Endodermal cell (in vitro differentiated cells): ENCODE results near the gene SYNE1. TPM values are rescaled to one million over a fixed set of nuclear protein-coding genes. Genes with fewer than 3 reads are reported as not detected.

Experiments used
- DNase-seq: peaks from one replicate; pipeline ENCODE4 v3.0.0-alpha.2; 2017
- H3K27ac ChIP-seq: 2 replicates; pipeline ENCODE4 v1.5.1; 2013; ENCODE audit warnings: mild to moderate bottlenecking, low read depth, low read length, moderate library complexity
- H3K27me3 ChIP-seq: 2 replicates; pipeline ENCODE4 v1.6.1; 2013; ENCODE audit warnings: mild to moderate bottlenecking, low read length, moderate library complexity; ENCODE audit not compliant: insufficient read depth, control insufficient read depth, poor library complexity, severe bottlenecking
- H3K36me3 ChIP-seq: 2 replicates; pipeline ENCODE4 v1.7.0; 2013; ENCODE audit warnings: mild to moderate bottlenecking, low read length, moderate library complexity; ENCODE audit not compliant: control insufficient read depth, insufficient read depth
- H3K4me1 ChIP-seq: one replicate; pipeline ENCODE4 v1.7.0; 2013; ENCODE audit warnings: low read length; ENCODE audit not compliant: control insufficient read depth, insufficient read depth
- H3K4me3 ChIP-seq: 2 replicates; pipeline ENCODE4 v1.5.1; 2013; ENCODE audit warnings: mild to moderate bottlenecking, low read length, moderate library complexity
- H3K9ac ChIP-seq: 2 replicates; pipeline ENCODE4 v1.6.1; 2013; ENCODE audit warnings: mild to moderate bottlenecking, low read length, moderate library complexity; ENCODE audit not compliant: poor library complexity, severe bottlenecking; ENCODE audit errors: extremely low read depth
- H3K9me3 ChIP-seq: 2 replicates; pipeline ENCODE4 v1.6.1; 2013; ENCODE audit warnings: mild to moderate bottlenecking, low read length, moderate library complexity; ENCODE audit not compliant: control insufficient read depth
- H3K27ac Mint-ChIP-seq: 2 replicates; pipeline ENCODE4 v1.8.0; 2020; ENCODE audit warnings: mixed read lengths
- H3K27me3 Mint-ChIP-seq: 2 replicates; pipeline ENCODE4 v1.8.0; 2021; ENCODE audit warnings: mild to moderate bottlenecking, mixed read lengths; ENCODE audit not compliant: insufficient read depth
- H3K36me3 Mint-ChIP-seq: 2 replicates; pipeline ENCODE4 v1.8.0; 2020; ENCODE audit warnings: low read depth, mixed read lengths
- H3K4me1 Mint-ChIP-seq: 2 replicates; pipeline ENCODE4 v1.8.0; 2020; ENCODE audit warnings: mixed read lengths
- H3K4me3 Mint-ChIP-seq: 2 replicates; pipeline ENCODE4 v1.8.0; 2020; ENCODE audit warnings: mild to moderate bottlenecking, moderate library complexity, mixed read lengths
- H3K9me3 Mint-ChIP-seq: 2 replicates; pipeline ENCODE4 v1.8.0; 2020; ENCODE audit warnings: mild to moderate bottlenecking, mixed read lengths
- WGBS, 2 experiments: methylation state at CpG; one replicate each; pipeline versions ENCODE4 v1.1.5 to v1.1.7; 2013; ENCODE audit warnings: missing lambda C conversion rate in 2 of 2, mixed read lengths in 1 of 2; ENCODE audit not compliant: insufficient coverage in 1 of 2, insufficient read length in 1 of 2; 5-methylcytosine and 5-hydroxymethylcytosine counted together
- total RNA-seq, 2 donors: library from RNA; stranded (reverse); fragmentation: NEBNext Ultra II Directional in 1 of 2; extraction: Animal tissue kit (Norgen Biotek cat#: 25700) in 1 of 2; gene quantifications; 2 replicates in 1 of 2; 3 replicates in 1 of 2; pipeline ENCODE4 v1.2.1, GENCODE V29; 2021
- TF ChIP-seq, protein P1 (sequence below): fragments of 200-600 bp; sonication (generic); conservative IDR thresholded peaks from 2 replicates; pipeline ENCODE4 v1.5.0; 2021; ENCODE audit warnings: antibody characterized with exemption, mild to moderate bottlenecking

Gene SYNE1
- total RNA-seq, 2 donors from 2014 or later, result 7.9 to 9.5 TPM

DNA sequence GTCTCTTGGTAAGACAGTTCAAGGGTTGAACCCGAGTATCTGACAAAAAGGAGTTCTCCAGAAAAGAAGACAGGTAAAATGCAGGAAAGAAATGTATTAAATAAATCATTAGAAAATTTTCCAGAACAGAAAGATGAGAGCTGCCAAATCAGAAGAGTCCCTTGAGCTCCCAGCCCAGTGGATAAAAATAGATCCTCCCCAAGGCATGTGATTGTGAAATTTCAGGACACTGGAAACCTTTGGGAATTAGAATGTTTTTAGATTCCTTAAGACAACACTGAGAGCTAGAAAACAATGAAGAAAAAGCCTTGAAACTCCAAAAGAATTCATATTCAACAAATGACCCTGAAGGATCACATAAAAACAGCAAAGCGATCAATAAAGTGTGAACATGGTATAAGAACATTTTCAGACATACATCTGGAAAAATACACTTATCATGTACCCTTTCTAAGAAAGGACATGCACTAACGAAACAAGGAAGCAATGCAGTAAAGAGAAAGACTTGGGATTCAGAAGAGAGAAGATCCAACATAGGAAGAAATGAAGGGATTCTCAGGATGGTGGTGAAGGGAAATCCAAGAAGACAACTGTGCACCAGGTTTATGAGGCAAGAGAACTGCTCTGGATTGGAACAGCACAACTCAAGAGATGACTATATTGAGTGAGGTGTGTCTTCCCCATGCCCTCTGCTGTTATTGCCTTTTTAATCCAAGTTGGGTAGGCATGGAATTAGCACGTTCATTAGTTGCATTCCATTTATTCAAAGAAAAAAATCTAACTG lies 390.4 kb downstream of the SYNE1 start:
- Histone ChIP-seq H3K9ac (no peak overlapping the region), H3K9me3 (no peaks in the 10 kb centered on the region), H3K4me3 (no peak overlapping the region), H3K4me1 (no peaks in the 10 kb centered on the region), H3K27me3 (no peaks in the 10 kb centered on the region), H3K27ac (no peak overlapping the region), H3K36me3 (no peaks in the 10 kb centered on the region)
- DNase-seq, result no peak
- Mint-ChIP-seq H3K4me3 (no peak overlapping the region), H3K27me3 (no peaks in the 10 kb centered on the region), H3K36me3 (peaks cover under 1% of the 10 kb centered on the region), H3K4me1 (peaks cover 4% of the 10 kb centered on the region), H3K27ac (no peak overlapping the region), H3K9me3 (no peaks in the 10 kb centered on the region)
- TF ChIP-seq, protein P1, sequence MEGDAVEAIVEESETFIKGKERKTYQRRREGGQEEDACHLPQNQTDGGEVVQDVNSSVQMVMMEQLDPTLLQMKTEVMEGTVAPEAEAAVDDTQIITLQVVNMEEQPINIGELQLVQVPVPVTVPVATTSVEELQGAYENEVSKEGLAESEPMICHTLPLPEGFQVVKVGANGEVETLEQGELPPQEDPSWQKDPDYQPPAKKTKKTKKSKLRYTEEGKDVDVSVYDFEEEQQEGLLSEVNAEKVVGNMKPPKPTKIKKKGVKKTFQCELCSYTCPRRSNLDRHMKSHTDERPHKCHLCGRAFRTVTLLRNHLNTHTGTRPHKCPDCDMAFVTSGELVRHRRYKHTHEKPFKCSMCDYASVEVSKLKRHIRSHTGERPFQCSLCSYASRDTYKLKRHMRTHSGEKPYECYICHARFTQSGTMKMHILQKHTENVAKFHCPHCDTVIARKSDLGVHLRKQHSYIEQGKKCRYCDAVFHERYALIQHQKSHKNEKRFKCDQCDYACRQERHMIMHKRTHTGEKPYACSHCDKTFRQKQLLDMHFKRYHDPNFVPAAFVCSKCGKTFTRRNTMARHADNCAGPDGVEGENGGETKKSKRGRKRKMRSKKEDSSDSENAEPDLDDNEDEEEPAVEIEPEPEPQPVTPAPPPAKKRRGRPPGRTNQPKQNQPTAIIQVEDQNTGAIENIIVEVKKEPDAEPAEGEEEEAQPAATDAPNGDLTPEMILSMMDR, result no peak
- 97 to 98% methylated on average over 3 to 4 of the region's 4 CpGs for WGBS, 2 experiments

DNA sequence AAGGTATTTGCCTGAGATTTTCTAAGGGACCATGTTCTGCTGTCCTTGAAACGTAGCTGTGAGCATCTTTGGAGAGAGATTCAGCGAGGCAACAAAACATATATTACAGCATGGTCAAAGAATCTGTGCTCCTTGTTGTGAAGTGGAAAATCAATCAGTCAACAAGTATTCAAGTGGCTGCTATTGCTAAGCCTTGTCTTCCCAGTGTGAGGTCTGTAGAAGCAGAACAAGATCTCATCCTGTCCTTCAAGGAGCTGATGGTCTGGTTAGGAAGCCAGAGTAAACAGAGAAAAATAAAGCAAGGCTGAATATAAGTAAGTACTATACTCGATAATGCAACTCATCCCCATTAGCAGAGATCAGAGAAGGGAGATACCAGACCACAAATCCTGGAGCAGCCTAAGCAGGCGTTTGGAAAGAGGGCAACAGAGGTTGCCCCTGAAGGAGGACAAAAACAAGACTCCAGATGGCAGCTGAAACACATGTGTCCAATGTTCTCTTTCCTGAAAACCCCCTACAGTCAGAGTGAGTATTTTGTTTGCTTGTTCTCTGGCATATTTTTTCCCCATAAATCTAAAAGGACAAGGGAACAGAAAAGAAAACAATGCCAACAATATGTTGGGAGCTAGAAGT lies 392.0 kb downstream of the SYNE1 start:
- Histone ChIP-seq H3K36me3 (peaks cover 7% of the 10 kb centered on the region), H3K27me3 (no peaks in the 10 kb centered on the region), H3K4me1 (no peaks in the 10 kb centered on the region), H3K27ac (no peak overlapping the region), H3K9ac (no peak overlapping the region), H3K4me3 (no peak overlapping the region), H3K9me3 (no peaks in the 10 kb centered on the region)
- 70 to 83% methylated on average over 3 to 4 of the region's 4 CpGs for WGBS, 2 experiments
- H3K4me1 Mint-ChIP-seq, result peaks cover 4% of the 10 kb centered on the region
- no peak overlapping the region for H3K27ac Mint-ChIP-seq
- no peaks in the 10 kb centered on the region for H3K27me3 Mint-ChIP-seq
- no peaks in the 10 kb centered on the region for H3K9me3 Mint-ChIP-seq
- no peaks in the 10 kb centered on the region for H3K36me3 Mint-ChIP-seq
- DNase-seq, result no peak
- TF ChIP-seq, protein P1, result no peak
- no peak overlapping the region for H3K4me3 Mint-ChIP-seq

GRCh38 chr6:152241013-152241766 lies 396.0 kb downstream of the SYNE1 start:
- Mint-ChIP-seq H3K4me3 (no peak overlapping the region), H3K27me3 (no peaks in the 10 kb centered on the region), H3K4me1 (peaks cover 4% of the 10 kb centered on the region), H3K9me3 (no peaks in the 10 kb centered on the region), H3K27ac (no peak overlapping the region), H3K36me3 (no peaks in the 10 kb centered on the region)
- Histone ChIP-seq H3K9me3 (no peaks in the 10 kb centered on the region), H3K27ac (no peak overlapping the region), H3K9ac (no peak overlapping the region), H3K36me3 (peaks cover 7% of the 10 kb centered on the region), H3K27me3 (no peaks in the 10 kb centered on the region), H3K4me1 (no peaks in the 10 kb centered on the region), H3K4me3 (no peak overlapping the region)
- TF ChIP-seq, protein P1, result no peak
- 91 to 100% methylated on average over 2 to 7 of the region's 7 CpGs for WGBS, 2 experiments
- no peak for DNase-seq
